HG02571 (cell line): ENCODE data around the gene TMEM151A.

Experiments used
- ATAC-seq: cut with Tn5 transposase; IDR thresholded peaks from one replicate; pipeline ENCODE4 v1.9.1; 2021; ENCODE audit warnings: mild to moderate bottlenecking, moderate library complexity; ENCODE audit not compliant: unreplicated experiment

TMEM151A gene

DNA sequence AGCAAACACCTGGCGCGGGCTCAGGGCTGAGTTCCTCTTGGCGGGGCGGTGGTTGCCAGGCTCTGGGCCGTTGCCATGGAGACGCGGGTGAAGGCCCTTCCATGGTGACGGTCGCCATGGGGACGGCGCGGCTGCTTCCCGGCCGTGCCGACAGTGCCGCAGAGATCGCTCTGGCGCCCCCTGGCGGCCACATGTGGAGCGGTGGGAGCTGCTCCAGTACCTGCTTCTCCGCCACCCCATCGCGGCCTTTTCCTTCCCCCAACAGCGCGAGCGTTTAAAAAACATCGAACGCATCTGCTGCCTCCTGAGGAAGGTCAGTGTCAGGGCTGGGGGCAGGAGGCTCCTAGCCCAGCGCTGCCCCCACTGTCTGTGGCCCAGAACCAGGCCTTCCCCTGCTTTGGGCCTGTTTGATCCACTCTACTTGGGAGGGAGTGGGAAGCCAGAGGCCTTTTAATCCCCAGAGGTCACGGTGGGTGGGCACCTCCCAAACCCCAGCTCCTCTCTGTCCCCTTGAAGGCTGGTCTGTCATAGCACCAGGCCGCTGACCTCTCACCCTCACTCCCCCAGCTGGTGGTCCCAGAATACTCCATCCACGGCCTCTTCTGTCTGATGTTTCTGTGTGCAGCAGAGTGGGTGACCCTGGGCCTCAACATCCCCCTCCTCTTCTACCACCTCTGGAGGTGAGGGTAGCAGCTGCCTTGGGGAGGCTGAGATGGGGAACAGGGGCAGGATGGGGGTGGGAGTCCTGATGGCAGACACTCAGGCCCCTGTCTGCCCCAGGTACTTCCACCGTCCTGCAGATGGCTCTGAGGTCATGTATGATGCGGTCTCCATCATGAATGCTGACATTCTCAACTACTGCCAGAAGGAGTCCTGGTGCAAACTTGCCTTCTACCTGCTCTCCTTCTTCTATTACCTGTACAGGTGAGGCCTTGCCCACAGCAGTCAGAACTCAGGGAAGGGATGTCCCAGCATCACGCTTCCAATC lies 8.9 kb upstream of the TMEM151A start:
- peak; percentile 49 for ATAC-seq

DNA sequence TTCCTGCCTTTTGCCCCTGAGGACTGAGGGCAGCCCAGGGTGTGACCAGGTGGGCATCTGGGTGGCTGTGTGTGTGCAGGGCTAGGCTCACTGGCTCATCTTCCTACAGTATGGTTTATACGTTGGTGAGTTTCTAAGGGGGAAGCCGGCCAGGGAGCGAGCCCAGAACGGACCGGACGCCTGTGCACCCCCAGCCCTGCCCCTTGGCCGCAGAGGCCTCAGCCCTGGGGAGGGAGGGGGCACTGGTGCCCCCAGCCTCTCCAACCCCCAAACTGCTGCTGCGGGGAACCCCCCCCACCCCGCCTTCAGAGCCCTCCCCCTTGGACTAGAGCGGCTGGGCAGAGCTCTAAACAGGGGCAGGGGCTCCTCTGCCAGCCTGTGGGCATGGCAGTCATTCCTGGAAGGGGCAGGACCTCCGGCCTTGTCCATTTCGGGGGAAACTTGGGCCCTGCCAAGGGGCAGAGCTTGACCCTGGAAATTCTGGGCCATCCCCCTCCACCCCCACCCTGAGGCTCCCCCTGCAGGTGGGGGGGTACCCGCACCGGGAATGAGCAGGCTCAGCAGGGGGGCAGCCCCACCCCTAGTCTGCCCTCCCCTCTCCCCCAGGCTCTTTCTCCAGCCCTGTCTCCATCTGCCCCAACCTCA lies 8.1 kb upstream of the TMEM151A start:
- no peak for ATAC-seq

DNA sequence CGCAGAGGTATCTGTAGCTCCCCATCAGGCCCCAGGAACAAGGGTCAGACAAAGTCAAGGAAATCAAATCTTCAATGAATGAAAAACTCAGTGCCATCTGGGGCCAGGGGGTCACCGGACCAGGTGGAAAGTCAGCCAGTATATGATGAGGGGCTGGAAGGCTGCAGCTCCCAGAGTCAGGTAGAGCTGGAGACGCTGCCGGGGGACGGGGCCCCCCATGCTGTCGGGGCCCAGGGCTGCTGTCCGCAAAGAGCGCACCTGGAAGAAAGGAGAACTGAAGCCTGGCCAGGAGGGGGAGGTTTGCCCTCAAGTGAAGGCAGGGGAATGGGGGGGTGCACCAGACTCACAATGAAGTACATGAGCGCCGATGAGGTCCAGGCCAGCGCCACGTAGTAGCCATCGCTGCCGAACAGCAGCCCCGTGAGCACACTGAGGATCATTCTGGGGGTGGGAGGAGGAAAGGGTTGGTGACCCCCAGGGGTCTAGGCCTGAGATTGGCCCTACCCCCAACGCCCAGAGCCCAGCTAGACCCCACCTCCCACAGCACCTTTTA lies 7.1 kb upstream of the TMEM151A start:
- no peak for ATAC-seq

DNA sequence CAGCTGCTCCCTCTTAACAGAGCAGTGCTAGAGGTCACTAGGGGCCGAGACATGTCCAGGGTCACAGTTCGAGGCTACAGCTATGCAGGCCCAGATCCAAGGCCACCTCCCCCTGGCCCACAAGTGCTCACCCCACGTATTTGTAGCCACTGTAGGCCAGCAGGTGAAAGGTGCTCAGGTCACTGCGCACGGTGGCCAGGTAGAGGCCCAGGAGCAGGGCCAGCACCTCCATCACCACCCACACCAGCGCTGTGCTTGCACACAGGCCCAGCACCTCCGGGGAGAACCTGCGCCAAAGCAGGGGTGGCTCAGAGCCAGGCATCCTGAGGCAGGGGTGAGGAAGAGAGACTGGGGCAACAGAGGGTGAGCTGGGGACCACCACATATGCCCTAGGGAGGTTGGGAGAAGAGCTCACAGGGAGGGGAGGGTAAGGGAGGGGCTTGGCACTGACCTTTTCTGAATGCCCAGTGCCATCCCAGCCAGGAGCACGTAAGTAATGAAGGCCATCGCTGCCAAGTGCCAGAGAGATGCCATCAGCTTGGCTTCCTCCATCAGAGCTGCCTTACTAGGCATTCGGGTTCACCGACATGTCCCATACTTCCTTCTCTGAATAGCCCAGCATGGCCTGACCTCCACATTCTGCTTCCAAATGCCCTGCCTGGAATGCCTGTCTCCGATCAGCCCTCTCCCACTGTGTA lies 6.3 kb upstream of the TMEM151A start:
- ATAC-seq = no peak

DNA sequence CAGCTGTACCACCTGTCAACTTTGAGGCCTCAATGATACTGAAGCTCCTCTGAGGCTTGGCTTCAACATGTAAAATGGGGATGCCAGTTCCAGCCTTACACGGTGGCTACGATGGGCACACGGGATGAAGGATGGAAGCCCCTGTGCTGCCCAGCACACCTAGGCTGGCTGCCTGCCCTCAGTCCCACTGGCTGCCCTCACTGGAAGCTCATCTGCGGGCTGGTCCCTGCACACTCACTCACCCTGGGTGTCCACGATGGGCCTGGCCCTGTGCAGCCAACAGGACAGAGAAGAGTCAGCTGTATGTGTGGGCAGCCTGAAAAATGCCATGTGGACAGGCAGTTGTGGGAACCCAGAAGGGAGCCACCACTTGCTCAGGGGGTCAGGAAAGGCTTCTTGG lies 5.0 kb upstream of the TMEM151A start:
- ATAC-seq = no peak

DNA sequence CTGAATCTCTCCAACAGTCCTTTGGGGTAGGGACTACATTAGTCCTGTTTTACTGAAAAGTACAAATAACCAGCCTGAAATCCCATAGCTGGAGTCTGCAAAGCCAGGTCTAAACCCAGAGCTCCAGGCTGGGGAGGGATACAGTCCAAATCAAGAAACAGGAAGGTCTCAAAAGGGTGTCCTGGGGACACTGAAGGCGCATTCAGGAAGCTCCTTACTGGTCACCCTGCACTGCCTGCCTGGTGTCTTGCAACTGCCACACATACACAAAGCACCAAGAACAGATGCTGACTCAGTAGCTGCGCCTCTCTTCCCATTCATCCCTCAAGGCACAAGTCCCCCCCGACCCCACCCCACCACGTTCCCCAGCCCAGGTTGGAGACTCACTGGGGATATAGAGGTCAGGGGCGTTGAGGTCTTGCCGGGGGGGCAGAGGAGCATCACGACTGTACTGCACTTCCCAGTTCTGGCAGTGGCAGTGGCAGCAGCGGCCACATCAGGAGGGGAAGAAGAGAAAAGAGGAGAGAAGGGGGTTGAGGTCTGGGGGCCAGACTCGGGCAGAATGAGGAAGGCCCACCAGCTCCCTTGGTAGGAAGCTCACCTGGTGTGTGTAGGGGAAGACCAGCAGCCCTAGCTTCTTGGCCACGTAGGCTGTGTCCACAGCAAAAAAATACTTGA lies 4.3 kb upstream of the TMEM151A start:
- ATAC-seq = no peak

DNA sequence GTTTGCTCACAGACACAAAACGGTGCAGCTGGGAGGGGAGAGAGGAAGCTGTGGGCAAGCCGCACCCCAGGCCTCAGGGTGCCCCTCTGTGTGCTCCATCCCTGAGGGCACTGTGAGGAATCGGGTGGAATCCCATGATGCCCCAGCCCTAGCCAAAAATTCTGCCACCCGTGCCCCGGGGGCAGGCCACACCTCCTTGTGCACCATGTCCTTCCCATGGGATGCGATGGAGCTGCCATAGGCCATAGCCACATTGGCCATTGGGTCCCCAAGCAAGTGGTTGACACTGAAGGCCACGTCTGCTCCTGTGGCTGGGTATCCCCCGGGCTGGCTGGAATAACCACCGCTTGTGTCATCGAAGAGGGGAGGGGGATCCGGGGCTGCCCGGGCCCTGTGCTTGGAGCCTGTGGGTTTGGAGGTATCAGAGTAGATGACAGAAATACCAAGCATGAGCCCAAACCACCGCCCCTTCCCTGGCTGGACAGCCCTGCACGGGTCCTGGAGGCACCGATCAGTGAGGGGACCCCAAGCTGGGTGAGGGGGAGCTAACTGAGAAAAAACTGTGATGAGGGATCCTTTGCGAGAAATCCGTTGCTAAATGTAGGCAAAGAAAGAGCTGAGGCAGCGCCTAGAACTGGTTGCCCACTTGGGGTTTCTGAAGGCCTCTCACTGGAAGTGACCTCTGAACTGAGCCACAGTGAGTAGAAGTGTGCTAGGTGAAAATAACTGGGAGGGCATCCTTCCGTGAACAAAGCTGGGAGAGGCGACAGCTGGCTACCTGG lies 3.6 kb upstream of the TMEM151A start:
- ATAC-seq = no peak

DNA sequence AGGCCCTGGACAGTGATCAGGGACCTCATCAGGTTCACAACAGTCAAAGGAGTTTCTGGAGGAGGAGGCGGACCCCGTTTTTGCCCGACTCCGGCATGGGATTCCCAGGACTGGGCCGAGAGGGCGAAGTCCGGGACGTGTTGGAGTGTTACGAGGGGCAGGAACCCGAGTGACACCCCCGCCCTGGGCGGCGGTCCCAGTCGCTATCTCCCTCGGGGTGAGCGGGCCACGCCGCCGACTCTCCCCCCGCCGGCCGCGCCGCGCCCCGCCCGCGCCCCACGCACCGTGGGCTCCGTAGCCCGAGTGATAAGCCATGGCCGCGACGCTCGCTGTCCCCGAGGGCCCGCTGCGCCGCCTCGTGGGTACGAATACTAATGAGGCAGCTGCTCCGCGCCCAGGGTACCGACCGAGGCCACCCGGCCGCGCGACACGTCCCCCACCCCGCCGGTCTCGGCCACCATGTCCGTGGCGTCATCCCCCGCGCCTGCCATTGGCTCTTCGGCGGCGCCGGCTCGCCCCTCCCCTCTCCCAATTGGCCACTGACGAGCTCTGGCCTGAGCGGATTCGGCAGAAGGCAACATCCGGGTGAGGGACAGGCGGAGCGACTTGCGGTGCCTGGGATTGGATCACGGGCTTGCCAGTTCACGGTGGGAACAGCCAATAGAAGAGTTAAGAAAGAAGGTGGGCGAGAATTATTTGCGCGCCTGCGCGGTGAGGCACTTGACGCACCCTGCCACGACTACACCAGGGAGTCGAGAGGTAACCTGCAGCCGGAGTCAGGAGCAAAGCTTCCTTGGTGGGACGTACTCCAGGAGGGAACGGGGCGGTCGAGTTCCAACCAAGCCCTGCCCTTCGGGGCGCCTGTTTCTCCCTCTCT lies 2.8 kb upstream of the TMEM151A start, which contains the start of gene YIF1A:
Gene YIF1A (minus strand): TSS at position 473 of the 877 bp plus-strand sequence. CDS start 158 bp downstream, at position 315.
- peak; percentile 89 for ATAC-seq

DNA sequence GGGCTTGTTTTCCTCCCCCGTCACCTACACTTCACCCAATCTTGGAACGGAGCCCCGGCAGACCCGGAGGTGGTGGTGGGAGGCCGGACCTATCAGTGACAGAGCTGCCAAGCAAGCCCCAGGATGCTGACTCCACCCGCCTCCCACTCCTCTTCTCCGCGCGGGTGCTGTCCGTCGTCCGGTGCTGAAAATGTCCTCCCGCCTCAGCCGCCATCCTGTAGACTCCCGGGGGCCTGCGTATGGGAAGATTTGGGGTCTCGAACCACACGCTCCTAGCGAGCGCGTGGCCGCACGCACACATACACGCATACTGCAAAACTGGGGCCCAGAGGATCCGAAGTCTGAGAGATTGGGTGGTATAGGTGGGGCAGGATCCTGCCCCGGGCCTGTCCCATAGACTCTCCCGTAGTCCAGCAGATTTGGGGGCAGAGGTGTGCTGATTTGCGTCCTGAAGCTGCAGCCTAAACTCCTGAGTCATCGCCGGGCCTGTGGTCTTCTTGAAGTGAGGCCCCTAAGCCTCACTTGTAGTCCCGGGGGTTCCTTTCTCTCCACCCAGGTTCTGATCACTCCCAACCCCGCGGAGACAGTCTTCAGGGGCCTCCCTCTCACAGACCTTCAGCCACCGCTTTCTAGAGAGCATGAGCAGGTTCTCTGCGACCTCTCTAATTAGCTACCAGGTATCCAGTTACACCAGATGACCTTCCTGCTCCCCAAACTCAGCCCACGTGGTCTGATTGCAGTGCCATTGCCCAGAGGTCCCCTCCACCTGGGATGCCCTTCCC lies 2.0 kb upstream of the TMEM151A start:
- ATAC-seq = peak; percentile 27

DNA sequence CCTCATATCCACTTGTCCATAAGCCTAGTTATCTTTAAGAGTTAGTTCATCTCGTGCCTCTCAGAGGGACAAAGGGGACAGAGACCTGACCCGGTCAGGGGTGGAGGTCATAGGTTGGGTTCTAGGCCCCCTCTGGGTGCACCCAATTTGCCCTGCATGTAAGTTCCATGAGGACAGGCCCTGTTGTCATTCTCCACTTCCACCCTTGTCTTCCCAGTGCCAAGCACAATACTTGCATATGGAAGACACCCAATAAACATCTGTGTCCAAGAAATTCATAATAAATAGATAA lies 1.4 kb upstream of the TMEM151A start:
- ATAC-seq = no peak

DNA sequence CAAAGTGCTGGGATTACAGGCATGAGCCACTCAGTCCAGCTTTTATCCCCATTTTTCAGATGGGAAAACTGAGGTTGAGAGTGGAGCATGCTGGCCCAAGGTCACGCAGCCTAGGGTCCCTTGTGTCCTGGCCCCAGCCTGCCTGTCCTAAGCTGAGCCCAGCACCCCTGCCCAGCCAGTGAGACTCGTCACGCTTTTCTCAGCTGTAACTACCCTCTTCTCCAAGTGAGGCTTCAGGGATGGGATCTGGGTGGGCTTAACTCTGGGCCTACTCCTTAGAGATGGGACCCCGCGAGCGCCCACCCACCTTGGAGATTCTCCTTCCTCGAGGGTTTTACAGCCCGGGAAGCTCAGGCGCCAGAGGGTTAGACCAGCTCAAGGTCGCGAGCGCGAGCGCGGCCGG lies 390 bp upstream of the TMEM151A start:
- ATAC-seq = no peak

DNA sequence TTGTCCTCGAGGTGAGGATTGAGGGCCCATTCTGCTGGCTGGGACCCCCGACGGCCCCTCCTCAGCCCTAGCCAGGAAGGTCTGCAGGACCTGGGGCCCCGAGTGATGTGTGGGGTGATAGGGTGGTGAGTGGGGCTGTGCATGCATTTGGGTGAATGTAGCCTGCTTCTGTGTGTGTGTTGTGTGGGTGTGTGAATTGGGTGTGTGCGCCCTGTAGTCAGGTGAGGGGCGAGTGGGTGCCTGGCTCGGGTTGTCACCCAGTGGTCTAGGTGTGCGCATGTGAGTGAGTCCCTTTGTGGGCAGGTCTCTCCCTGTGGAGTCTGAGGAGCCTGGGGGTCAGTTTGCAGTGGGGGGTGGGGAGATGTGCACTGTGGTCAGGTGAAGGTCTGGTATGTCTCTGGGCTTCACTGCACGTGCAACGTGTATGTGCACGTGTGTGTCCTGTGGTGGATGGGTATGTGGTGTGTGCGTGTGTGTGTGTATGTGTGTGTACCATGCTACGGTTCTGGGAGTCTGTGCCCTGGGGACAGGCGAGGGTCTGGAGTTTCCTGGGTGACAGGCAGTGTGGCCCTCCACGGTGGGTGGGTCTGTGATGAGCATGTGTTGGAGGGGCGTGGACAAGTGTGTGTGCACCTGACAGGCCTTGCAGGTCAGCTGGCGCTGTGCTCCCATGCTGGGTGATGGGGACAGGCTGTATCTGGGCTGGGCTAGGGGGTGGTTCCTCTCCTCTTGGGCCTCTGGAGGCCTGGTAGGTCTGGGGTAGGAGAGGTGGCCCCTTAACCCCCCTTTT lies 1.0 kb downstream of the TMEM151A start:
- no peak for ATAC-seq

DNA sequence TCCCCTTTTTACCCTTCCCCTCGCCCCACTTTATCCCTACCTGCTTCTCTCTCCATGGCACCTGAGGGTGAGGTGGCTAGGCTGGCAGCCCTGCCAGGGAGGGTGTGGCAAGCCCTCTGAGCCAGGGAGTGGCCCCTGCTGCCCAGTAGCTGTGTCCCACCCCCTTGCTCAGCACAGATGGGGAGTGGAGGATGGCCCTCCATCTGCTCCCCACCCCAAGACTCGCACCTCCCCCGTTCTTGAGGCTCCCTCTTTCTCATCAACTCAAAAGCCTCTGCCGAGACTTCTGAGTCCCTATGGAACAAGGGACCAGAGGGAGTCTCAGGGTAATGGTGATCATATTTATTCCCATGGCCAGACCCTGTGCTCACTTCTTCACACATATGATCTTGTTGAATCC lies 1.7 kb downstream of the TMEM151A start:
- no peak for ATAC-seq

DNA sequence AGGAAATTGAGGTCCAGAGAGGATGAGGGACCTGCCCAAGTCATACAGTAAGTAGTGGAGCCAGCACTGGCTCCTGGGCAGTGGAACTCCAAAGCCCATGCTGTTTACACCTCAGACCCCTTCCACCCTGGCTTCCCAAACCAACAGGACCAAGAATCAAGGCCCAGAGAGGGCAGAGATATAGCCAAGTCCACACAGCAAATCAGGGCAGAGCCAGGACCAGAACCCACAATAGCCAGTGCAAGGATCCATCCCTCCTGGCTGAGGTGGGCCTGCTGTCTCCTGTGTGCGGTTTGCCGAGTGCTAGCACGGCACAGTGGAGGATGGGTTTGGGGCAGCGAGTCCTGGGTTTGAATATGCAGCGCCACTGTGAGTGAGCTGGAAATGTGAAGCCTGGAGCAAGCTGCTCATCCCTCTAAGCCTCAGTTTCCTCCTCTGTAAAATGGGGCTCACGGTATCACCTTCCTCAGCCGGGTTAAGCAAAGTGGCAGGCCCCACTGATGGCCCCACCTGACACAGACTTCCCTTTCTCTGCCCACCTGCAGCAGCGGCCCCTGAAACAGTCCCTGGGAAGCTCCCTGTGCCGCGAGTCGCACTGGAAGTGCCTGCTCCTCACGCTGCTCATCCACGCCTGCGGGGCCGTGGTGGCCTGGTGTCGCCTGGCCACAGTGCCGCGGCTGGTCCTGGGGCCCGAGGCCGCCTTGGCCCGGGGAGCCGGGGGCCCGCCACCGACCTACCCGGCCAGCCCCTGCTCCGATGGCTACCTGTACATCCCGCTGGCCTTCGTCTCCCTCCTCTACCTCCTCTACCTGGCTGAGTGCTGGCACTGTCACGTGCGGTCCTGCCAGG lies 2.3 kb downstream of the TMEM151A start:
- no peak for ATAC-seq

DNA sequence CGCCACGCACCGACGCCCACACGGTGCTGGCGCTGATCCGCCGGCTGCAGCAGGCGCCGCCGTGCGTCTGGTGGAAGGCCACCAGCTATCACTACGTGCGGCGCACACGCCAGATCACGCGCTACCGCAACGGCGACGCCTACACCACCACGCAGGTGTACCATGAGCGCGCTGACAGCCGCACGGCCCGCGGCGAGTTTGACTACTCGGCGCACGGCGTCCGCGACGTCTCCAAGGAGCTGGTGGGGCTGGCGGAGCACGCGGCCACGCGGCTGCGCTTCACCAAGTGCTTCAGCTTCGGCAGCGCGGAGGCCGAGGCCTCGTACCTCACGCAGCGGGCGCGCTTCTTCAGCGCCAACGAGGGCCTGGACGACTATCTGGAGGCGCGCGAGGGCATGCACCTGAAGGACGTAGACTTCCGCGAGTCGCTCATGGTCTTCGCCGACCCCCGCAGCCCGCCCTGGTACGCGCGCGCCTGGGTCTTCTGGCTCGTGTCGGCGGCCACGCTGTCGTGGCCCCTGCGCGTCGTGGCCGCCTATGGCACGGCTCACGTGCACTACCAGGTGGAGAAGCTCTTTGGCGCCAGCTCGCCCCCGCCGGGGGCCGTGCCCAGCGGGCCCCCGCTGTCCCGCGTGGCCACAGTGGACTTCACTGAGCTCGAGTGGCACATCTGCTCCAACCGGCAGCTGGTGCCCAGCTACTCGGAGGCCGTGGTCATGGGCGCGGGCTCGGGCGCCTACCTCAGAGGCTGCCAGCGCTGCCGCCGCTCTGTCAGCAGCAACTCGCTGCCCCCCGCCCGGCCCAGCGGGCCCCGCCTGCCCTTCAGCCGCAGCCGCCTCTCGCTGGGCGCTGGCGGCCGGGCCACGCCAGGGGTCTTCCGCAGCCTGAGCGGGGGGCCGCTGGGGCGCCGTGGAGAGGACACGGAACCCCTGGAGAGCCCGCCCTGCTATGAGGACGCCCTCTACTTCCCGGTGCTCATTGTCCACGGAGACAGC lies 3.2 kb downstream of the TMEM151A start:
- no peak for ATAC-seq
